Head of caudate nucleus (tissue), 42 donors: ENCODE data around the gene FAH.

ENCODE experiments used
- DNase-seq, 42 donors: peaks; one replicate each; pipeline versions ENCODE4 v3.0.0 to v3.0.0-alpha.2; 2020 to 2021; ENCODE audit warnings: mixed read lengths in 7 of 42
- intact Hi-C: fragments of 100-400 bp; cut with DNase I; formaldehyde crosslinking; loops from one replicate; pipeline ENCODE4 v1.15.0; 2022

FAH gene

GRCh38 chr15:80184554-80184953 is 31.8 kb downstream of the FAH start:
- DNase-seq: no peak

GRCh38 chr15:80185152-80185551 is 32.4 kb downstream of the FAH start:
- intact Hi-C loops: no loop called here
- DNase-seq: no peak

More at GRCh38 chr15:80184554-80184953, 31.8 kb downstream of the FAH start:
- intact Hi-C loops: no loop called here

- no peak for DNase-seq
- intact Hi-C loops: no loop called here
Measured at GRCh38 chr15:80186066-80186465, 33.3 kb downstream of the FAH start.

GRCh38 chr15:80186597-80186996 is 33.8 kb downstream of the FAH start:
- intact Hi-C loops: no loop called here
- DNase-seq: no peak

- peak in 6 of 42 donors; percentile 8 to 51 (median 26) for DNase-seq
- intact Hi-C loops: no loop called here
Measured at GRCh38 chr15:80188251-80188650, 35.5 kb downstream of the FAH start.

GRCh38 chr15:80191198-80191597 is 38.4 kb downstream of the FAH start:
- intact Hi-C loops: no loop called here
- no peak for DNase-seq

GRCh38 chr15:80191897-80192595 is 39.2 kb downstream of the FAH start:
- DNase-seq: no peak
- intact Hi-C loops: no loop called here

GRCh38 chr15:80194186-80194585 is 41.4 kb downstream of the FAH start:
- intact Hi-C loops: no loop called here

GRCh38 chr15:80194914-80195313 is 42.1 kb downstream of the FAH start:
- DNase-seq: no peak
- intact Hi-C loops: no loop called here

More at GRCh38 chr15:80194186-80194585, 41.4 kb downstream of the FAH start:
- no peak for DNase-seq

GRCh38 chr15:80199366-80199765 is 46.6 kb downstream of the FAH start:
- intact Hi-C loops: no loop called here
- DNase-seq: no peak

- intact Hi-C loops: no loop called here
- DNase-seq: no peak
Measured at GRCh38 chr15:80199869-80200268, 47.1 kb downstream of the FAH start.

GRCh38 chr15:80201256-80202015 is 48.6 kb downstream of the FAH start:
- DNase-seq: peak in 1 of 42 donors; percentile 25
- intact Hi-C loops: no loop called here

GRCh38 chr15:80202016-80202315 is 49.2 kb downstream of the FAH start:
- intact Hi-C loops: no loop called here
- DNase-seq: peak in 1 of 42 donors; percentile 4

GRCh38 chr15:80202641-80203360 is 50.0 kb downstream of the FAH start:
- DNase-seq: peak in 1 of 42 donors; percentile 29
- intact Hi-C loops: no loop called here

- DNase-seq: peak in 1 of 42 donors; percentile 28
- intact Hi-C loops: no loop called here
Measured at GRCh38 chr15:80203361-80203885, 50.6 kb downstream of the FAH start.

GRCh38 chr15:80204231-80204630 is 51.4 kb downstream of the FAH start:
- peak in 1 of 42 donors; percentile 21 for DNase-seq
- intact Hi-C loops: no loop called here

- DNase-seq: peak in 1 of 42 donors; percentile 32
- intact Hi-C loops: no loop called here
Measured at GRCh38 chr15:80207887-80208286, 55.1 kb downstream of the FAH start.

GRCh38 chr15:80208758-80209734 is 56.2 kb downstream of the FAH start:
- DNase-seq: peak in 1 of 42 donors; percentile 31
- intact Hi-C loops: no loop called here
